HG02678 (cell line): ENCODE measurements around the gene CPT1A.

Experiments used
- ATAC-seq: cut with Tn5 transposase; IDR thresholded peaks from one replicate; pipeline ENCODE4 v1.9.1; 2021; ENCODE audit warnings: mild to moderate bottlenecking, moderate library complexity; ENCODE audit not compliant: unreplicated experiment

CPT1A gene

GRCh38 chr11:68715456-68716122 lies 126.1 kb downstream of the CPT1A start:
- ATAC-seq, result no peak

- no peak for ATAC-seq
Observed at GRCh38 chr11:68714060-68714856, 127.5 kb downstream of the CPT1A start.

GRCh38 chr11:68711114-68711513 lies 130.6 kb downstream of the CPT1A start:
- ATAC-seq, result no peak

GRCh38 chr11:68710409-68710808 lies 131.3 kb downstream of the CPT1A start:
- no peak for ATAC-seq

DNA sequence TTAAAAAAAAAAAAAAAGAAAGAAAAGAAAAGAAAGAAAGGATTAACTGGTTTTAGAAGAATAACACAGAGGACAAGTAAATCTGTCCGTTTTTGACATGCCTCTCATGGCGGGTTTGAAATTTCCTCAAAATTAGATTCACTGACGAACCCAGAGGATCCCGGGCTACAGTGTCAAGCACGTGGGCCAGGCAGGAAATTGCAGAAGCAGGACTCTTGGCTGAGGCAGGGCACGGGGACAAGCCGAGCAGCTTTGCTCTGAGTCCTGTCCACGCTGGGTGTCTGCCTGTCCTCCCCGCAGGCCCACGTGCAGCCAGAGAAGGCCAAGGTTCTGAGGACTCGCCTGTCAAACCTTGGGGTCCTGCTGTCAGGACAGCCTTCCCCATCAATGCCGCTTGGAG lies 132.7 kb downstream of the CPT1A start:
- ATAC-seq, result no peak

DNA sequence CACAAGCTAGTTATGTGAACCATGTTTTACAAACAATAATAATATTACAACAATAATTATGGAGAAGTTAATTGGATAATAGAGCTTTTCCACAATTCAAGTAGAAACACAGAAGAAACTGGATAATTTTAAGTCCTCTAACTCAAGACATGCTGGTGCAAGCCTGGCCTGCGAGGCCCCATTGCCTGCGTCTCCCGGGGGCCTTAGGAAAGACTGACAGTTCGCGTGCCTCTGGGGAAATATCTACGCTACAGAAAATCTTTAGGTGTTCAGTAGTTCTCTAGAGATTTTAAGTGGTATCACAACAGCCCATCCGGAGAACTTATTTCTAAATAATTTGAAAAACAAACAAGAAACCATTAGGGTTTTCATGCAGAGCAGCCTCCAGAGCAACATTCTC lies 134.2 kb downstream of the CPT1A start:
- no peak for ATAC-seq

DNA sequence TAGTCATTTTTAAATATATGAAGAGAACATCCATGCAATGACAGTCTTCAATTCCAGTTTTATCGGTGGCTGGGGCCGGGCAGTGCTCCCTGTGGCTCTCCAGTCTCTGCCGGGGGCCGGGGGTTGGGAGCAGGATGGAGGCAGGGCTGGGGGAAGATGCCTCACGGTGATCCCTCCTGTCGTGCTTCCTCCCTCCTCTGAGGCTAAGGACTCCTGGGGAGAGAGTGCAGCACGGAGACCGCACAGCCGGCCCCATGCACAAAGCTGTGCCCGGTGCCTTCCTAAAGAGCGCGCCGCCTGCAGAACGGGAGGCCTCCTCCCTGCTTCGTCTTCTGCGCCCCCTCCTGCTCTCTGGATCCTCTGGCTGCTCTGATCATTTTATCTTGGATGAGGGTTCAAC lies 136.8 kb downstream of the CPT1A start:
- no peak for ATAC-seq
